ENCODE measurements around the gene RRP9.

DNA sequence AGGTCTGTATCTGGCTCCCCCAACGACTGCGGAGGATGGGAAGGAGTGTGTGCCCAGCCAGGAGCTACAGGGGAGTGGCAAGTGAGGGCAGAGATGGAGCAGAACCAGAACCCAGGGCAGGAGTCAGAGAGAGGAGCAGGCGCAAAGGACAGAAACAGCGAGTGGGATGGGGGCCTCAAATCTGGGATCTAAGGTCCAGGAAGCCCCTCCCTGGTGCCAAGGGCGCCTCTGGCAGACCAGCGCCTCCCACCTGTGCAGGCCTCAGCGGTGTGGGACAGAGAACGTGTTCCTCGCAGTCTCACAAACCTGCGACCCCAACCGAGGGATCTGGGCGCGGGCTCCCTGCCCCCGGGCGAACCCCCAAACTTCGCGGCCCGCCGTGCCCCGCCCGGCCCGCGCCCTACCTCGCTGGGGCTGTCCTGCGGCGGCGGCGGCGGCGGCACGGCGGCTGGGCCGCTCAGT is 25.2 kb upstream of the RRP9 start:
- TF ChIP-seq, protein P1, sequence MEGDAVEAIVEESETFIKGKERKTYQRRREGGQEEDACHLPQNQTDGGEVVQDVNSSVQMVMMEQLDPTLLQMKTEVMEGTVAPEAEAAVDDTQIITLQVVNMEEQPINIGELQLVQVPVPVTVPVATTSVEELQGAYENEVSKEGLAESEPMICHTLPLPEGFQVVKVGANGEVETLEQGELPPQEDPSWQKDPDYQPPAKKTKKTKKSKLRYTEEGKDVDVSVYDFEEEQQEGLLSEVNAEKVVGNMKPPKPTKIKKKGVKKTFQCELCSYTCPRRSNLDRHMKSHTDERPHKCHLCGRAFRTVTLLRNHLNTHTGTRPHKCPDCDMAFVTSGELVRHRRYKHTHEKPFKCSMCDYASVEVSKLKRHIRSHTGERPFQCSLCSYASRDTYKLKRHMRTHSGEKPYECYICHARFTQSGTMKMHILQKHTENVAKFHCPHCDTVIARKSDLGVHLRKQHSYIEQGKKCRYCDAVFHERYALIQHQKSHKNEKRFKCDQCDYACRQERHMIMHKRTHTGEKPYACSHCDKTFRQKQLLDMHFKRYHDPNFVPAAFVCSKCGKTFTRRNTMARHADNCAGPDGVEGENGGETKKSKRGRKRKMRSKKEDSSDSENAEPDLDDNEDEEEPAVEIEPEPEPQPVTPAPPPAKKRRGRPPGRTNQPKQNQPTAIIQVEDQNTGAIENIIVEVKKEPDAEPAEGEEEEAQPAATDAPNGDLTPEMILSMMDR (IDR thresholded peaks at IDR 0.05; ENCODE audit: low read length) = no peak
- TF ChIP-seq EZH2 (IDR thresholded peaks at IDR 0.05; ENCODE audit: borderline replicate concordance, low read length) = no peak

Measured in OCI-LY1 (cell line).